GM10248 (cell line): ENCODE results near the gene FNBP1.

Source experiments
- CTCF ChIA-PET: fragments of 300-600 bp; sonication (Branson Sonifier 250); formaldehyde crosslinking; extraction: SDS; loops from one replicate; lab custom pipeline; 2021; ENCODE audit warnings: antibody characterized with exemption; lab: Yijun Ruan, JAX
- POLR2A ChIA-PET: fragments of 350-650 bp; sonication (Branson Sonifier 250); formaldehyde crosslinking; extraction: SDS; loops from one replicate; lab custom pipeline; 2020; ENCODE audit warnings: antibody characterized with exemption; lab: Yijun Ruan, JAX
- DNase-seq: peaks from one replicate; pipeline ENCODE4 v3.0.0; 2012; ENCODE audit errors: extremely low spot score
- TF ChIP-seq, protein P1 (sequence below): IDR thresholded peaks from 2 replicates; pipeline ENCODE4 v1.5.1; 2012; ENCODE audit warnings: mild to moderate bottlenecking, low read depth; ENCODE audit errors: extremely low read depth, missing control alignments, control extremely low read depth

FNBP1 gene

DNA sequence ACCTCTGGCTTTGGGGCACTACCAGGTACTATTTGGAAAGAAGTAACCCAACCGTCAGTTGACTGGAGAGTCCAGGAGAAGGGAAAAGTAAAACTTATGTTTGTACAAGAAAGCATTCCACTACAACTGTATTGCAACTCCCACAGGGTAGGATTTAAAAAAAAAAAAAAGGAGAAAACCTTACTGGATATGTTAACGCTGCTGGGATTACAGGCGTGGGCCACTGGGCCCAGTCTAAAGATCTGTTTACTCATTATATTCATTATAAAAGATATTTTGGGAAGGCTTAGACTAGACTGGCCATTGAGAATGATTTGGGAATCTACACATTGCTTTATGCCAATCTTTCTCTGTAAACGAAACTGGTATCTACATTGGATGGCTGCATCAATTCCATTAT is 121.1 kb downstream of the FNBP1 start:
- POLR2A ChIA-PET = no interaction called here
- TF ChIP-seq, protein P1, sequence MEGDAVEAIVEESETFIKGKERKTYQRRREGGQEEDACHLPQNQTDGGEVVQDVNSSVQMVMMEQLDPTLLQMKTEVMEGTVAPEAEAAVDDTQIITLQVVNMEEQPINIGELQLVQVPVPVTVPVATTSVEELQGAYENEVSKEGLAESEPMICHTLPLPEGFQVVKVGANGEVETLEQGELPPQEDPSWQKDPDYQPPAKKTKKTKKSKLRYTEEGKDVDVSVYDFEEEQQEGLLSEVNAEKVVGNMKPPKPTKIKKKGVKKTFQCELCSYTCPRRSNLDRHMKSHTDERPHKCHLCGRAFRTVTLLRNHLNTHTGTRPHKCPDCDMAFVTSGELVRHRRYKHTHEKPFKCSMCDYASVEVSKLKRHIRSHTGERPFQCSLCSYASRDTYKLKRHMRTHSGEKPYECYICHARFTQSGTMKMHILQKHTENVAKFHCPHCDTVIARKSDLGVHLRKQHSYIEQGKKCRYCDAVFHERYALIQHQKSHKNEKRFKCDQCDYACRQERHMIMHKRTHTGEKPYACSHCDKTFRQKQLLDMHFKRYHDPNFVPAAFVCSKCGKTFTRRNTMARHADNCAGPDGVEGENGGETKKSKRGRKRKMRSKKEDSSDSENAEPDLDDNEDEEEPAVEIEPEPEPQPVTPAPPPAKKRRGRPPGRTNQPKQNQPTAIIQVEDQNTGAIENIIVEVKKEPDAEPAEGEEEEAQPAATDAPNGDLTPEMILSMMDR = no peak
- CTCF ChIA-PET = interaction anchor here (1.0 kb wide), 1 partner anchor 37 kb away, joined by 3 read pairs; no protein-coding TSS in a partner anchor
- no peak for DNase-seq

- TF ChIP-seq, protein P1 = no peak
- POLR2A ChIA-PET = no interaction called here
- CTCF ChIA-PET = interaction anchor here (1.0 to 1.6 kb wide), 3 partner anchors 10 to 16 kb away, joined by 3 to 4 read pairs (median 3); no protein-coding TSS in a partner anchor
- no peak for DNase-seq
Measured at GRCh38 chr9:129919841-129920240, 123.1 kb downstream of the FNBP1 start.

- no peak for DNase-seq
- TF ChIP-seq, protein P1 = no peak
- ChIA-PET POLR2A (no interaction called here), CTCF (interaction anchor here (1.2 to 1.6 kb wide), 4 partner anchors 9 to 33 kb away, joined by 3 to 4 read pairs (median 3); no protein-coding TSS in a partner anchor)
Measured at GRCh38 chr9:129919277-129919676, 123.7 kb downstream of the FNBP1 start.

- DNase-seq = no peak
- CTCF ChIA-PET = interaction anchor here (1.2 to 1.6 kb wide), 3 partner anchors 8 to 32 kb away, joined by 3 to 4 read pairs (median 3); no protein-coding TSS in a partner anchor
- TF ChIP-seq, protein P1 = no peak
- POLR2A ChIA-PET = no interaction called here
Measured at GRCh38 chr9:129918296-129918950, 124.6 kb downstream of the FNBP1 start.

GRCh38 chr9:129916707-129917106 is 126.3 kb downstream of the FNBP1 start:
- TF ChIP-seq, protein P1 = no peak
- ChIA-PET CTCF (interaction anchor here (1.0 to 2.2 kb wide), 5 partner anchors 9 to 50 kb away, joined by 3 to 5 read pairs (median 3); no protein-coding TSS in a partner anchor), POLR2A (no interaction called here)

DNA sequence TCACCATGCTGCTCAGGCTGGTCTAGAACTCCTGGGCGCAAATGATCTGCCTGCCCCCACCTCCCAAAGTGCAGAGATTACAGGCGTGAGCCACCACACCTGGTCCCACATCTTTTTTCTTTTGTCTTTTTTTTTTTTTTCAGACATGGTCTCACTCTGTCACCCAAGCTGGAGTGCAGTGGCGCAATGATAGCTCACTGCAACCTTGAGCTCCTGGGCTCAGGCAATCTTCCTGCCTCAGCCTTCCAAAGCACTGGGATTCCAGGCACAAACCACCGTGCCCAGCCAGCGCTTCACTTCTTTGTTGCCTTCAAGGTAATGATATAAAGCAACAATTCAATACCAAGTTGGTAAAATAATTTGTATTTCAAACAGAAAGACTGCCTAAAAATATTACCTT is 128.9 kb downstream of the FNBP1 start:
- DNase-seq = no peak
- TF ChIP-seq, protein P1 = no peak
- ChIA-PET POLR2A (no interaction called here), CTCF (interaction anchor here (1.2 to 2.8 kb wide), 5 partner anchors 9 to 44 kb away, joined by 3 to 11 read pairs (median 4); no protein-coding TSS in a partner anchor)

More at GRCh38 chr9:129916707-129917106, 126.3 kb downstream of the FNBP1 start:
- no peak for DNase-seq
